ENCODE results near the gene MRPL45. TPM values are rescaled to one million over a fixed set of nuclear protein-coding genes. Genes with fewer than 3 reads are reported as not detected.
A peak's percentile ranks its signal among the peaks of the same experiment; 100 is the strongest.
"Not testable (repeated sequence)": the region's sequence is repeated elsewhere in the genome, so short reads cannot be mapped to it uniquely, and the experiment has no call there.

MRPL45 gene
- total and polyA plus RNA-seq, 10 of the 15 experiments (the other 5 are each of a cell fraction or from before 2014, with no cell fraction given): 37.5 to 128 (median 59.6) TPM

- SMC1A ChIA-PET (ENCODE audit: uncharacterized antibody, unreplicated experiment); POLR2A ChIA-PET; H3K36me3 ChIP-seq (ENCODE audit: control insufficient read depth in 2 of 2, insufficient read depth in 2 of 2, low read length in 1 of 2); RAD21 ChIA-PET (ENCODE audit: unreplicated experiment); FAIRE-seq; H3K9me3 ChIP-seq (replicated peaks; ENCODE audit: control insufficient read depth, insufficient read depth, low read length); in situ Hi-C loops (cut with MboI); DNase-seq (ENCODE audit: low read depth, low spot score); H3K4me3 ChIP-seq; H3K27ac ChIP-seq (ENCODE audit: control insufficient read depth, insufficient read depth); H3K4me1 ChIP-seq (ENCODE audit: control insufficient read depth, insufficient read depth, low read length); H3K27me3 ChIP-seq (replicated peaks in 1 of 2; ENCODE audit: control insufficient read depth in 2 of 2, insufficient read depth in 2 of 2, low read length in 1 of 2); H2AFZ ChIP-seq (ENCODE audit: control insufficient read depth, low read depth, low read length); ATAC-seq; intact Hi-C loops (cut with micrococcal nuclease; ENCODE audit: unreplicated experiment); H4K20me1 ChIP-seq (ENCODE audit: control insufficient read depth, insufficient read depth); H3K4me2 ChIP-seq (ENCODE audit: control insufficient read depth, insufficient read depth); H3K9ac ChIP-seq (ENCODE audit: control insufficient read depth, insufficient read depth, low read length); CTCF ChIA-PET: not testable (repeated sequence)
- BruUV-seq (replicated peaks): TSS peak; percentile 54
- 98% methylated on average over 7 of the region's 14 CpGs for WGBS (ENCODE audit: insufficient coverage, insufficient replicate concordance, low lambda C conversion rate, missing lambda C conversion rate)
- H3K79me2 ChIP-seq (ENCODE audit: control insufficient read depth, insufficient read depth, low read length): peaks cover 21% of the 10 kb centered on the region
These were observed 43.8 kb upstream of the MRPL45 start for GRCh38 chr17:38253191-38253590.

- in situ Hi-C loops (cut with MboI); H4K20me1 ChIP-seq (ENCODE audit: control insufficient read depth, insufficient read depth); H3K27ac ChIP-seq (ENCODE audit: control insufficient read depth, insufficient read depth); H3K9ac ChIP-seq (ENCODE audit: control insufficient read depth, insufficient read depth, low read length); H2AFZ ChIP-seq (ENCODE audit: control insufficient read depth, low read depth, low read length); CTCF ChIA-PET; H3K4me2 ChIP-seq (ENCODE audit: control insufficient read depth, insufficient read depth); POLR2A ChIA-PET; ATAC-seq; DNase-seq (ENCODE audit: low read depth, low spot score); BruUV-seq (replicated peaks); intact Hi-C loops (cut with micrococcal nuclease; ENCODE audit: unreplicated experiment); H3K4me3 ChIP-seq; H3K4me1 ChIP-seq (ENCODE audit: control insufficient read depth, insufficient read depth, low read length); H3K36me3 ChIP-seq (ENCODE audit: control insufficient read depth in 2 of 2, insufficient read depth in 2 of 2, low read length in 1 of 2); H3K27me3 ChIP-seq (replicated peaks in 1 of 2; ENCODE audit: control insufficient read depth in 2 of 2, insufficient read depth in 2 of 2, low read length in 1 of 2); SMC1A ChIA-PET (ENCODE audit: uncharacterized antibody, unreplicated experiment); FAIRE-seq; RAD21 ChIA-PET (ENCODE audit: unreplicated experiment); H3K9me3 ChIP-seq (replicated peaks; ENCODE audit: control insufficient read depth, insufficient read depth, low read length): not testable (repeated sequence)
- WGBS (ENCODE audit: insufficient coverage, insufficient replicate concordance, low lambda C conversion rate, missing lambda C conversion rate): 47% methylated on average over 2 of the region's 2 CpGs
- H3K79me2 ChIP-seq (ENCODE audit: control insufficient read depth, insufficient read depth, low read length): peaks cover 21% of the 10 kb centered on the region
These were observed 42.6 kb upstream of the MRPL45 start for GRCh38 chr17:38254357-38254756.

All from GM12878 (cell line).